Ovary (tissue), 9 donors: ENCODE data around the gene EPS8L3. TPM values are rescaled to one million over a fixed set of nuclear protein-coding genes. Genes with fewer than 3 reads are reported as not detected.

Experiments
- DNase-seq, 5 donors: peaks; one replicate each; pipeline ENCODE4 v3.0.0-alpha.2; 2019 to 2020
- H3K27ac ChIP-seq, 2 donors: fragments of 200-600 bp; one replicate each; pipeline versions ENCODE4 v1.5.1 to v1.8.0; 2019 to 2022
- H3K27me3 ChIP-seq: fragments of 200-600 bp; one replicate; pipeline ENCODE4 v1.8.0; 2022
- H3K36me3 ChIP-seq: fragments of 200-600 bp; sonication (generic); one replicate; pipeline ENCODE4 v1.5.1; 2019
- H3K4me1 ChIP-seq: one replicate; pipeline ENCODE4 v1.8.1; 2013; ENCODE audit warnings: mild to moderate bottlenecking, moderate library complexity; ENCODE audit not compliant: insufficient read depth
- H3K4me3 ChIP-seq: fragments of 200-600 bp; sonication (generic); one replicate; pipeline ENCODE4 v1.5.1; 2017
- H3K9me3 ChIP-seq, 2 donors: fragments of 200-600 bp in 1 of 2; sonication (generic) in 1 of 2; one replicate each; pipeline versions ENCODE4 v1.5.1 to v1.8.1; 2013 to 2019; ENCODE audit warnings: mild to moderate bottlenecking in 1 of 2, moderate library complexity in 1 of 2
- EP300 ChIP-seq: sonication (generic); formaldehyde crosslinking; IDR thresholded peaks from one replicate; pipeline ENCODE4 v1.6.1; 2017; ENCODE audit warnings: antibody characterized with exemption
- POLR2A ChIP-seq: fragments of 450-650 bp; IDR thresholded peaks from one replicate; pipeline ENCODE4 v1.6.1; 2017; ENCODE audit warnings: antibody characterized with exemption, mild to moderate bottlenecking, moderate library complexity
- WGBS, 3 donors: extraction: QIAGEN DNeasy Blood & Tissue Kit in 1 of 3; methylation state at CpG; one replicate each; pipeline versions ENCODE4 v1.1.5 to v1.1.7; 2013 to 2017; 5-methylcytosine and 5-hydroxymethylcytosine counted together
- intact Hi-C, 4 donors: fragments of 100-400 bp; cut with DNase I; formaldehyde crosslinking; loops; one replicate each; pipeline versions ENCODE4 v1.11.0 to v1.15.1; 2022 to 2023
- polyA plus RNA-seq, 2 donors: library from polyadenylated mRNA; stranded (reverse); fragments of 200-250 nt in 1 of 2; fragments of 350-450 nt in 1 of 2; fragmentation: Illumina TruSeq in 1 of 2; extraction: RNeasy Lipid Tissue Mini Kit (QIAGEN cat#74804) in 1 of 2; gene quantifications; one replicate each; pipeline ENCODE4 v1.2.3, GENCODE V29; 2013 to 2014
- total RNA-seq, 7 donors: library from RNA; depleted of rRNA in 2 of 7; stranded (reverse); fragments of >200 nt in 2 of 7; fragmentation: NEBNext Ultra II Directional in 3 of 7; extraction: Animal tissue kit (Norgen Biotek cat#: 25700) in 3 of 7; gene quantifications; one replicate each; pipeline versions ENCODE4 v1.1.0 to v1.2.4, GENCODE V29; 2016 to 2023
- TF ChIP-seq, protein P1 (sequence below), 3 donors: fragments of 450-650 bp in 2 of 3; fragments of 200-600 bp in 1 of 3; IDR thresholded peaks; one replicate each; pipeline versions ENCODE4 v1.5.1 to v1.8.0; 2016 to 2022; ENCODE audit warnings: antibody characterized with exemption in 3 of 3, mild to moderate bottlenecking in 1 of 3
- donor health status: DM: no; HTN: no; CAD: no; lungs with moderate emphysema.
- donor health status: DM: no; HTN: no; CAD: no.
- donor health status: Bipolar disorder and iron deficiency.
- donor health status: DM: yes; HTN: yes; CAD: no.
- donor health status: DM: no; HTN: no; CAD: no.
- donor health status: DM: yes; HTN: yes; CAD: no.

Gene EPS8L3
- total and polyA plus RNA-seq, 9 donors = 0.05 to 1.9 (median 0.52) TPM; not detected in 2

DNA sequence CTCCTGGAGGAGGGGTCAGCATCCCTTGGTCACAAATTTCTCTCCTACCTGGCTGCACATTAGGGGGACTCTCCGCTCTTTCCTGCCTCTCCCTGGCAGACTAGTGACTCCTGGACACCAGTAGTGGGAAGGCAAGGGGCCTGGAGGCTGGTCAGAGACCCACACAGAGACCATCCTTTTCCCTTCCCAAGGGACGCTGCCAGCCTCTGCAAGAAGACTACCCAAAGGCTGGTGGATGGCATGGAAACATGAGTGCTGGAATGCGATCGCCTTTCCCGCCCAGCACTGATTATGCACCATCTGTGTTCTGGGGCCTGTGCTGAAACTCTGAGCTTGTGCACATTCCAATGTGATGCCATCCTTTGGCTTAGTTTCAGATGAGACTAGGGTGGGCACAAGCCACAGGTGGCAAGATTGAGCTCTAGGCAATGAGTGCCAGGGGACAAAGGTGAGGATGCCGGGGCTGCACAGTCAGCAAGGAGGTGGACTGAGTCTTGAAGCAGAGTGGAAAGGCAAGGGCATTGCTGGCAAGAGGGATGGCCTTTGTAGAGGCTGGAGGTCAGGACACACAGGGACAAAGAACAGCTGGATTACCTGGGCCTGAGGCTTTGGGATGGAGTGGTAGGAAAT, 12.6 kb upstream of the EPS8L3 start:
- DNase-seq = peak; percentile 15 to 38 (median 25)
- Histone ChIP-seq H3K4me1 (no peaks in the 10 kb centered on the region), H3K27ac (no peak overlapping the region), H3K9me3 (no peaks in the 10 kb centered on the region), H3K36me3 (no peaks in the 10 kb centered on the region), H3K27me3 (no peaks in the 10 kb centered on the region), H3K4me3 (no peak overlapping the region)
- 83 to 89% (median 87%) methylated on average over 6 of the region's 6 CpGs for WGBS, 3 donors
- no peak for TF ChIP-seq EP300
- TF ChIP-seq, protein P1, sequence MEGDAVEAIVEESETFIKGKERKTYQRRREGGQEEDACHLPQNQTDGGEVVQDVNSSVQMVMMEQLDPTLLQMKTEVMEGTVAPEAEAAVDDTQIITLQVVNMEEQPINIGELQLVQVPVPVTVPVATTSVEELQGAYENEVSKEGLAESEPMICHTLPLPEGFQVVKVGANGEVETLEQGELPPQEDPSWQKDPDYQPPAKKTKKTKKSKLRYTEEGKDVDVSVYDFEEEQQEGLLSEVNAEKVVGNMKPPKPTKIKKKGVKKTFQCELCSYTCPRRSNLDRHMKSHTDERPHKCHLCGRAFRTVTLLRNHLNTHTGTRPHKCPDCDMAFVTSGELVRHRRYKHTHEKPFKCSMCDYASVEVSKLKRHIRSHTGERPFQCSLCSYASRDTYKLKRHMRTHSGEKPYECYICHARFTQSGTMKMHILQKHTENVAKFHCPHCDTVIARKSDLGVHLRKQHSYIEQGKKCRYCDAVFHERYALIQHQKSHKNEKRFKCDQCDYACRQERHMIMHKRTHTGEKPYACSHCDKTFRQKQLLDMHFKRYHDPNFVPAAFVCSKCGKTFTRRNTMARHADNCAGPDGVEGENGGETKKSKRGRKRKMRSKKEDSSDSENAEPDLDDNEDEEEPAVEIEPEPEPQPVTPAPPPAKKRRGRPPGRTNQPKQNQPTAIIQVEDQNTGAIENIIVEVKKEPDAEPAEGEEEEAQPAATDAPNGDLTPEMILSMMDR (IDR thresholded peaks at IDR 0.05) = no peak
- TF ChIP-seq POLR2A = no peak
- intact Hi-C loops = loop anchor here (2.0 to 10.0 kb wide), 5 partner anchors 138 to 331 kb away; partner anchors contain the start of genes AHCYL1 (in 4 of the 4), CSF1 (in 1 of the 4) and GNAI3 (in 1 of the 4)

DNA sequence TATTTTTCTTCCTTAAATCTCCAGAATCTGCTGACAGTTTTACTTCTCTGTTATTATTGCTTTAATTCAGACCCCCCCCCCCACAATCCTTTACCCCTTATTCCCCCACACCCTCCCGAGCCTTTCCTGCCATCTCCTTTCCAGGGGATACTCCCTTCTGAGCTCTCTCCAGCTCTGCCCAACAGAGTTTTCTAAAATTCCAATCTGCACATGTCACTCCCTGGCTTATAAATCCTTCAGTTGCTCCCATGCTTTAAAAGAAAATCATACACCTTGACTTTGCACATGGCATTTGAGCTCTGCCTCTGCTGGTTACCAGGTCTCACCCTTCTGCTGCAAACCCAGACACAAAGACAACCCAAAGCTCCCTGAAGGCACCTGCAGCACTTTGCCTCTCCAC, 11.7 kb upstream of the EPS8L3 start:
- DNase-seq = peak in 1 of 5 donors; percentile 6
- intact Hi-C loops = loop anchor here (2.0 to 10.0 kb wide), 5 partner anchors 139 to 332 kb away; partner anchors contain the start of genes CSF1 (in 1 of the 4) and GNAI3 (in 1 of the 4)
- H3K4me3 ChIP-seq = no peak overlapping the region
- H3K27ac ChIP-seq = no peak overlapping the region
- no peaks in the 10 kb centered on the region for H3K9me3 ChIP-seq
- no peaks in the 10 kb centered on the region for H3K27me3 ChIP-seq
- H3K36me3 ChIP-seq = no peaks in the 10 kb centered on the region
- H3K4me1 ChIP-seq = no peaks in the 10 kb centered on the region
- TF ChIP-seq EP300 (no peak), POLR2A (no peak)
- TF ChIP-seq, protein P1 (IDR thresholded peaks at IDR 0.05) = no peak
- 21 to 33% (median 27%) methylated on average over 1 of the region's 1 CpG for WGBS, 3 donors

DNA sequence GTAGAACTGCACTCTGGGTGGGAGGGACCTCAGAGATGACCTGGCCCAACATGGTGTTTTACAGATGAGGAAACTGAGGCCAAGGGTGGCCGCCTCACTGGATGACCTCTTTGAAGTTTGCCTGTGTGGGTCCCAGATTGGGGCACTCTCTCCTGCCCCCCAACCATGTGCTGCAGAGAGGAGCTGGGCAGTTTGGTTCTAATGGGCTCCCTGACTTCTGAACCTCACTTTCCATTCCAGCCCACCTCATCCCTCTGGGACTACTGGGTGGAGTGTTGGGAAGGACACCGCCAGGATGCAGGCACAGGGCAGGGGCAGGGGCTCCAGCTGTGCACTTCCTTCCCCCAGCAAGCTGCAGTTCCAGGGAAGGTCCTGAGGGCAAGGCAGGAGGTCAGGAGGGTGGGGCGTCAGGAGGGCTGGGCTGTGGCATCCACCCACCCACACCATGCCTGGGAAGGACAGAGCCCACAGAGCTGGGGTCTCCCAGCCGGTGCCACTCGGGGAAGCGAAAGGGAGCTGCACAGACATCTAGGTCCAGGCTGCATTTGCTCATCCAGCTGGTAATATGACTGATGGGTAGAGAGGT, 10.3 kb upstream of the EPS8L3 start:
- Histone ChIP-seq H3K36me3 (no peaks in the 10 kb centered on the region), H3K27ac (no peak overlapping the region), H3K9me3 (no peaks in the 10 kb centered on the region), H3K27me3 (no peaks in the 10 kb centered on the region), H3K4me3 (no peak overlapping the region), H3K4me1 (no peaks in the 10 kb centered on the region)
- TF ChIP-seq EP300 = no peak
- no peak for TF ChIP-seq POLR2A
- TF ChIP-seq, protein P1 (IDR thresholded peaks at IDR 0.05) = no peak
- peak in 3 of 5 donors; percentile 35 to 42 (median 42) for DNase-seq
- intact Hi-C loops = loop anchor here (2.0 to 10.0 kb wide), 8 partner anchors 131 to 331 kb away; partner anchors contain the start of genes GNAI3 (in 3 of the 4) and CSF1 (in 1 of the 4)
- WGBS, 3 donors = 55 to 63% (median 62%) methylated on average over 6 of the region's 6 CpGs

DNA sequence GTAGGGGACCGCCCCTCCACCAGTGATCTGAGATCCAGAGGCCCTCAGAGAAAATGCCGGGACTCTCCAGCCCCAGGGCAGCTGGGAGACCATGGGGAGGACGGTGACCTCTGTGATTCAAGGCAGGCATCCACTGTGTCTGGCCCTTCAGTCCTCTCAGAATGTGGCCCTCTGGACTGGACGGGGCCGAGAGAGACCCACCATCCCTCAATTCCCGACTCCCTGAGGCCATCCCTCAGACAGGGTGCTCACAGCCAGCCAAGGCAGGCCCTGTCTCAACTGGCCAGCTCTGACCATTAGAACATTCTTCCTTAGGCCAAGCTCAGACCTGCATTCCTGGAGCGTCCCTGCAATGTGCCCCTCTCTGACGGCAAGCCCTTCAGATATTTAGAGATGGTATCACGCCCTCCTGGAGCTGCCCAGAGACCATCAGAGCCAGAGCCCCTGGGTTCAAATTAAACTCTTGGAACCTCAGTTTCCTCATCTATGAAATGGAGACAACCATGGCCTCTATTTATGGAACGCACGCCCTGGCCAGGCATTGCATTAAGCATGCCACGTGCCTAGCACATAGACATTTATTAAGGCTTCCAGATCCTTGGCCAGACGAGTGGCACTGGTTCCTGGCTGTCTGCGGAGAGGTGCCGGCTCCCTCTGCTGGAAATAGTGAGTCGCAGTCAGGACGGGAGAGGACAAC, 9.6 kb upstream of the EPS8L3 start:
- no peak overlapping the region for H3K27ac ChIP-seq
- DNase-seq = peak; percentile 79 to 88 (median 84)
- no peaks in the 10 kb centered on the region for H3K4me1 ChIP-seq
- H3K36me3 ChIP-seq = no peaks in the 10 kb centered on the region
- no peaks in the 10 kb centered on the region for H3K27me3 ChIP-seq
- TF ChIP-seq, protein P1 (IDR thresholded peaks at IDR 0.05) = peak; percentile 71 to 90 (median 88)
- no peak for TF ChIP-seq EP300
- WGBS, 3 donors = 41 to 45% (median 43%) methylated on average over 17 of the region's 17 CpGs
- H3K9me3 ChIP-seq = no peaks in the 10 kb centered on the region
- intact Hi-C loops = loop anchor here (2.0 to 10.0 kb wide), 7 partner anchors 131 to 331 kb away; partner anchors contain the start of genes GNAI3 (in 3 of the 4) and CSF1 (in 1 of the 4)
- H3K4me3 ChIP-seq = no peak overlapping the region
